Epithelial cell of prostate (primary cell): Measurements from ENCODE around the gene GBP1.
"Not testable (repeated sequence)": the region's sequence is repeated elsewhere in the genome, so short reads cannot be mapped to it uniquely, and the experiment has no call there.

Experiments used
- DNase-seq: peaks from one replicate; pipeline ENCODE4 v3.0.0-alpha.2; 2011; ENCODE audit warnings: low read depth, low spot score
- H3K27ac ChIP-seq: fragments of 450-650 bp; 2 replicates; pipeline ENCODE4 v1.5.1; 2017; ENCODE audit warnings: mild to moderate bottlenecking

The GBP1 gene, protein sequence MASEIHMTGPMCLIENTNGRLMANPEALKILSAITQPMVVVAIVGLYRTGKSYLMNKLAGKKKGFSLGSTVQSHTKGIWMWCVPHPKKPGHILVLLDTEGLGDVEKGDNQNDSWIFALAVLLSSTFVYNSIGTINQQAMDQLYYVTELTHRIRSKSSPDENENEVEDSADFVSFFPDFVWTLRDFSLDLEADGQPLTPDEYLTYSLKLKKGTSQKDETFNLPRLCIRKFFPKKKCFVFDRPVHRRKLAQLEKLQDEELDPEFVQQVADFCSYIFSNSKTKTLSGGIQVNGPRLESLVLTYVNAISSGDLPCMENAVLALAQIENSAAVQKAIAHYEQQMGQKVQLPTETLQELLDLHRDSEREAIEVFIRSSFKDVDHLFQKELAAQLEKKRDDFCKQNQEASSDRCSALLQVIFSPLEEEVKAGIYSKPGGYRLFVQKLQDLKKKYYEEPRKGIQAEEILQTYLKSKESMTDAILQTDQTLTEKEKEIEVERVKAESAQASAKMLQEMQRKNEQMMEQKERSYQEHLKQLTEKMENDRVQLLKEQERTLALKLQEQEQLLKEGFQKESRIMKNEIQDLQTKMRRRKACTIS

GRCh38 chr1:89065079-89065868, at the start of gene GBP1:
Gene GBP1, minus strand, starts transcription at chr1:89065208. Its CDS starts 1,974 bp downstream, at chr1:89063234.
- peak within 1 kb of the TSS; percentile 48 for H3K27ac ChIP-seq
- DNase-seq: peak; percentile 20

- no peak for DNase-seq
- H3K27ac ChIP-seq: no peak overlapping the region
Observed at GRCh38 chr1:89114662-89115061, 49.7 kb upstream of the GBP1 start.

GRCh38 chr1:89112871-89113613, 48.0 kb upstream of the GBP1 start:
- no peak for DNase-seq
- H3K27ac ChIP-seq: no peak overlapping the region

DNA sequence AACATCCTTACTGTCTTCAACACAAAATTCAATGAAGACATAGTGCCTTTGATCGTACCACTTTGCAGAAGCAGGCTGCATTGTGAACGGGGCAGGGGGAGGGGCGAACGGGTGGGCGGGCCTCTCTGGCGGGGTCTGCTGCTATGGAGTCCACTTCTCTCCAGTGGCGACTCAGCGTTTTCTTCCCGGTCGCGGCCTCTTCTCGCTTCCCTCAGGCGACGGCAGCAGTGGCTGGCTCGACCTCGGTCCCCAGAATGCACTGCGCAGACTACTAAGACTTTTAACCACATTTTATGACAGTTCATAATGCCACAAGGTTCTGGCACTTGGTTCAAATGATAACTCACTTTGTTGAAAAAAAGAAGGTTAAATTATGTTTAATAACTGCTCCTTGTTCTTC, 39.7 kb upstream of the GBP1 start:
- no peak for DNase-seq
- no peak overlapping the region for H3K27ac ChIP-seq

DNA sequence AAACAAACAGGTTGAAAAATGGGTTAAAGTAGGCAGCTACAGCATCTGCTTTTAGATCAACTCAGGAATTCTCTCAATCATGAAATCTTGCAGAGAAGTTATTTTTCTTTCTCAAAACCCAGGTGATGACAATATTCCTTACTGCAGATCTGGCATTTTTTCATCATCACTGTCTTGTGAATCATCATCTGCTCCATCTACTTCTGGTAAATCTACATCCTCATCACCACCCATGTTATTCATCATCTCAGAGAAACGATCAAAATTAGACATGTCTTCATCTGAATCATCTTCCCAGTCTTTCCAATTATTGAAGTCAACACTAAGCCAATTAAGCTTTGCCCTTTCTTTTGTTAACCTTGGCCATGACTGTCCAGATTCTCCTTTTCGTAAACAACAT, 39.1 kb upstream of the GBP1 start:
- no peak overlapping the region for H3K27ac ChIP-seq
- no peak for DNase-seq

DNA sequence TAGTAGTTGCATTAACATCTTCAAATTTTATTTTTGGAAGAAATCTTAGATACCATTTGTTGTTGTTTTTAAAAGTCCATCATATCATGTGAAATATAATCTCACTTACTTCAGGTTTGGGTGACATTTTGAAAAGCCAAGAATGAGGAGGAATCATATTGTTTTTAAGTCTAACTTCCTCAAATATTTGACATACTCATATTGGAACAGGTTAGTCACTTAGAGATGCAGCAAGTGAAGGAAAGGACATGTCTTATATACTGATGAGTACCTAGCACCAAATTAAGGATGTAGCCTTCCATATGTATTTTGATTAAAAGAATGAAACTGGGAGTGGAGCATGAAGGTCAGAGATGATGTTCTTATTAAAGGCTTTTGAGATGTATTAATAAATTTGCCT, 37.0 kb upstream of the GBP1 start:
- DNase-seq: no peak
- no peak overlapping the region for H3K27ac ChIP-seq

GRCh38 chr1:89100412-89100811, 35.4 kb upstream of the GBP1 start:
- no peak overlapping the region for H3K27ac ChIP-seq
- no peak for DNase-seq

GRCh38 chr1:89098857-89099256, 33.8 kb upstream of the GBP1 start:
- H3K27ac ChIP-seq: no peak overlapping the region
- no peak for DNase-seq

DNA sequence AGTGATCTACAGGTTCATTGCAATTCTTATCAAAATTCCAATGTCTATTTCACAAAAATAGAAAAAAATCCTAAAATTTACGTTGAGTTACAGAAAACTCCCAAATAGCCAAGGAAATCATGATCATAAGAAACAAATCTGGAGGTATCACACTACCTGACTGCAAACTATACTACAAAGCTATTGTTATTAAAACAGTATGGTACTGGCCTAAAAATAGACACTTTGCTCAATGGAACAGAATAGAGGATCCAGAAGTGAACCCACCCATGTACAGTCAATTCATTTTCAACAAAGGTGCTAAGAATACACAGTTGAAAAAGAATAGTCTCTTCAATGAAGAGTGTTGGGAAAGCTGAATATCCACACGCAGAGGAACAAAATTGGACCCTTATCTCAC, 30.7 kb upstream of the GBP1 start:
- H3K27ac ChIP-seq: no peak overlapping the region
- no peak for DNase-seq

- H3K27ac ChIP-seq: no peak overlapping the region
- no peak for DNase-seq
Observed at GRCh38 chr1:89089962-89090361, 25.0 kb upstream of the GBP1 start.

DNA sequence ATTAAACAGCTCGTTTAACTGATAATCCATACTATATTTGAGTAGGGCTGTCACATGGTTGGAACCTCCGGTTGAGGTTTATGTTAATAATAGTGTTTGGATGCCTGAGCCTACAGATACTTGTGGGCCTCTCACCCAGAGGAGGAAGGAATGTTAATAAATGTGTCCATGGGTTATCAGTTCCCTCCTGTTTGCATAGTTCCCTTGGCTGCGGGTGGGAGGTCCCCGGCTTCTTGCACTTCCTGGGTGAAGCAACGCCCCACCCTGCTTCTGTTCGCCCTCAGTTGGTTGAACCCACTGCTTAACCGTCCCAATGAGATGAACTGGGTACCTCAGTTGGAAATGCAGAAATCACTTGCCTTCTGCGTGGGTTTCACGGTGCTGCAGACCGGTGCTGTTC, 23.6 kb upstream of the GBP1 start:
- DNase-seq: no peak
- H3K27ac ChIP-seq: no peak overlapping the region

- no peak overlapping the region for H3K27ac ChIP-seq
- no peak for DNase-seq
Observed at GRCh38 chr1:89087241-89087640, 22.2 kb upstream of the GBP1 start.

DNA sequence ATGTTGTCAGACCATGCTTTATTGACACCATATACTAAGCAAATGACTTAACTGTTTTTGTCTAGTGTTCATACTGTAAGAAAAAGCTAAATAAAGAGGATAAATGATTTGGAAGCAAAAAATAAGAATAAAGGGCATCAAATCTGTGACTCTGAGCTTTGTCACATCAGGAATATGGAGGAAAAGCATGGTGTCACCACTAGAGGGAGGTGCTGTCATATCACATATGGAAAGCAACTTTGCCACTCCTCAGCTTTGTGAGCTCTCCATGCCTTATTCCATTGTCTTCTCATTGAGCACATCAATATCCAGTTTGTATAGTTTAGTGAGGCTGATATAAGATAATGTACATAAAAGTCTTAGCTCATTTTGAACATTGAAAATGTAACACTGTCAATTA, 20.8 kb upstream of the GBP1 start:
- H3K27ac ChIP-seq: no peak overlapping the region
- DNase-seq: no peak

DNA sequence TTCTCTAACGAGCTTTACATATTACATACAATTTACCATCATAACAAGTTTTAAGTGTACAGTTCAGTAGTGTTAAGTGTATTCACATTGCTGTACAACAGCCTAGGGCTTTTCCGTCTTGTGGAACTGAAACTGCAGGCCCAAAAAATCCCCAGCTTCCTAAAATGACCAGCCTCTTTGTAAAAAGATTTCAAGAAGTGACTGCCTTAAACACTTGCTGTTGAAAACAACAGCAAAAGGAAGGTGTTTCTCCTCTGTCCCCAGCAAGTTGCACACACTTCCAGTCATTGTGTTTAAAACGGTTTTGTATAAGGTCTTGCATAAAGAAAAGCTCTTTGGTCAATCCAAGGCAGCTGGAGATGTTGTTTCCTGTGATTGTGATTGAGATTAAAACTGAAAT, 16.0 kb upstream of the GBP1 start:
- no peak overlapping the region for H3K27ac ChIP-seq
- no peak for DNase-seq

- not testable (repeated sequence) for H3K27ac ChIP-seq
Observed at GRCh38 chr1:89080068-89080467, 15.1 kb upstream of the GBP1 start.

DNA sequence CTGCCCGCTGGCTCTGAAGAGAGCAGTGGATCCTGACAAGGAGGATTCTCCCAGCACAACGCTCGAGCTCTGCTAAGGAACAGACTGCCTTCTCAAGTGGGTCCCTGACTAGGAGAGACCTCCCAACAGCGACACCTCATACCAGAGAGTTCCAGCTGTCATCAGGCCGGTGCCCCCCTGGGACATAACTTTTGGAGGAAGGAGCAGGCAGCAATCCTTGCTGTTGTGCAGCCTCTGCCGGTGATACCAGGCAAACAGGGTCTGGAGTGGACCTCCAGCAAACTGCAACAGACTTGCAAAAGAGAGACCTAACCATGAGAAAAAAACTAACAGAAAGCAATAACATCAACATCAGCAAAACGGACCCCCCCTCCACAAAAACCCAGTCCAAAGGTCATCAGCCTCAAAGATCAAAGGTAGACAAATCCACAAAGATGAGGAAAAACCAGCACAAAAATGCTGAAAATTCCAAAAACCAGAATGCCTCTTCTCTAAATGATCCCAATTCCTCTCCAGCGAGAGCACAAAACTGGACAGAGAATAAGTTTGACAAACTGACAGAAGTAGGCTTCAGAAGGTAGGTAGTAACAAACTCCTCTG, 7.6 kb upstream of the GBP1 start:
- not testable (repeated sequence) for DNase-seq, H3K27ac ChIP-seq

More at GRCh38 chr1:89080068-89080467, 15.1 kb upstream of the GBP1 start:
- not testable (repeated sequence) for DNase-seq

- no peak overlapping the region for H3K27ac ChIP-seq
- no peak for DNase-seq
Observed at GRCh38 chr1:89070509-89070908, 5.5 kb upstream of the GBP1 start.

DNA sequence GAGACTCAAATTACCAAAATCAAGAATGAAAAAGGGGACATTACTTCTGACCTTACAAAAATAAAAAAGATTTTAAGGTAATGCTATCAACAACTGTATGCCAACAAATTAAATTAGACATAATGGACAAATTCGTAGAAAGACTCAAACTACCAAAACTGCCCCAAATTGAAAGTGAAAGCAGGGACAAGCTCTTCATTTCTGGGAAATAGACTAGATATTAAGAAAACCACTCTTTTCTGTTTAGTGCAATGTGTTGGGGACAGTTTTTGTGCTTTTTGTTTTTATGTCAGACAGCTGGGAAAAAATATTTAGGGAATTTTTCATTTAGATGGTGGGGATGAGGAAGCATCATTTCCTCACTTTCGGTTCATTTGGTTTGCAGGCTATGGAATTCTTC, 4.9 kb upstream of the GBP1 start:
- no peak overlapping the region for H3K27ac ChIP-seq
- DNase-seq: no peak

- H3K27ac ChIP-seq: no peak overlapping the region
- peak; percentile 40 for DNase-seq
Observed at GRCh38 chr1:89068291-89068690, 3.3 kb upstream of the GBP1 start.

DNA sequence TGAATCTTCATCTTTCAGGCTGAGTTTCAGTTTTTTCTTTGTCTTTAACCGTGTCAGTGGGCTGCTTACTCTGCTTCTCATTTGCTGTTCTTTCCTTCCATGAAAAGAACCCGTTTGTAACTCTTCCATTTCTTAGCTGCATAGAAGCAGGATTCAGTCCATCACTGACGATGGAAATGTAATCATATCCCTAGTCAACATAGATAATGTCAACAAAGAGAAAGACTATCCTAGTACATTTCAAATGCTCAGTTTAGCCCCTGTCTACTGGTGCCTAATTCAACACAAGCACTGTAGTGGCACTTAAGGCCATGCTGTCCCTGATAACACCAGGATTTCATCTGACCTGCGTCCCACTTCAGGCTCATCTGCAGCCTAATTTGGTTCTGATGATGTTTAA, 376 bp downstream of the GBP1 start:
- peak overlapping the region; percentile 48 for H3K27ac ChIP-seq
- no peak for DNase-seq
